K562 (cell line): ENCODE results near the gene CMPK1. TPM values are rescaled to one million over a fixed set of nuclear protein-coding genes. Genes with fewer than 3 reads are reported as not detected.
A peak's percentile ranks its signal among the peaks of the same experiment; 100 is the strongest.

Experiments used
- ATAC-seq: fragments of 200-7000 bp; cut with Tn5 transposase; 3 replicates; pipeline ENCODE4 v1.9.1; 2020; ENCODE audit warnings: moderate library complexity
- BruUV-seq: library from RNA; stranded (reverse); fragments of 400-500 nt; replicated peaks from 2 replicates; lab custom pipeline; 2021; lab: Mats Ljungman, UMichigan
- CTCF ChIA-PET: fragments of 300-600 bp; formaldehyde crosslinking; extraction: SDS; loops from one replicate; lab custom pipeline; 2021; ENCODE audit warnings: low intra/inter-chr PET ratio; lab: Yijun Ruan, JAX
- POLR2A ChIA-PET: fragments of 300-600, 350-650 bp; sonication (Branson Sonifier 250); formaldehyde crosslinking; extraction: SDS; loops from one replicate; lab custom pipeline; 2021; ENCODE audit warnings: antibody characterized with exemption, inconsistent platforms; lab: Yijun Ruan, JAX
- DNase-seq, 4 experiments: peaks; one replicate each; pipeline versions ENCODE4 v3.0.0 to v3.0.0-alpha.2; 2011 to 2018; ENCODE audit warnings: low spot score in 3 of 4, mixed read lengths in 3 of 4; ENCODE audit errors: extremely low read depth in 1 of 4
- FAIRE-seq: peaks from 2 replicates; lab custom pipeline; 2011; peaks lifted over from hg19 to GRCh38; lab: Jason Lieb, UNC
- H2AFZ ChIP-seq: 2 replicates; pipeline ENCODE4 v1.6.0; 2011; ENCODE audit warnings: low read depth, low read length, control low read depth, inconsistent platforms
- H3K27ac ChIP-seq: fragments of 200-600 bp; 3 replicates; pipeline ENCODE4 v1.8.0; 2011; ENCODE audit warnings: low read depth, mild to moderate bottlenecking, control low read depth, inconsistent platforms, low read length, moderate library complexity, mixed read lengths; ENCODE audit errors: extremely low read depth
- H3K27me3 ChIP-seq, 2 experiments: fragments of 300-600 bp in 1 of 2; 2 replicates in 1 of 2; 3 replicates in 1 of 2; pipeline versions ENCODE4 v1.6.0 to v1.8.0; 2011; ENCODE audit warnings: inconsistent platforms in 2 of 2, low read length in 2 of 2, mild to moderate bottlenecking in 1 of 2, mixed read lengths in 1 of 2, moderate library complexity in 1 of 2; ENCODE audit not compliant: control insufficient read depth in 2 of 2, insufficient read depth in 2 of 2
- H3K36me3 ChIP-seq: fragments of 300-600 bp; 3 replicates; pipeline ENCODE4 v1.8.0; 2011; ENCODE audit warnings: mild to moderate bottlenecking, low read length, inconsistent platforms; ENCODE audit not compliant: control insufficient read depth, insufficient read depth
- H3K4me1 ChIP-seq, 2 experiments: fragments of 200-600 bp in 1 of 2; replicated peaks in 1 of 2; 2 replicates in 1 of 2; 3 replicates in 1 of 2; pipeline versions ENCODE4 v1.5.1 to v1.8.0; 2011; ENCODE audit warnings: inconsistent platforms in 2 of 2, low read length in 2 of 2, mild to moderate bottlenecking in 1 of 2, mixed read lengths in 1 of 2, moderate library complexity in 1 of 2; ENCODE audit not compliant: control insufficient read depth in 2 of 2, insufficient read depth in 2 of 2
- H3K4me2 ChIP-seq: 2 replicates; pipeline ENCODE4 v1.6.1; 2011; ENCODE audit warnings: low read length, control low read depth, inconsistent platforms, mixed read lengths; ENCODE audit not compliant: insufficient read depth
- H3K4me3 ChIP-seq: fragments of 200-600 bp; sonication (generic), shearing (Covaris generic); 2 replicates; pipeline ENCODE4 v1.5.1; 2016; ENCODE audit warnings: control low read depth, inconsistent platforms
- H3K79me2 ChIP-seq: fragments of 200-600 bp; 3 replicates; pipeline ENCODE4 v1.8.0; 2011; ENCODE audit warnings: low read length, inconsistent platforms; ENCODE audit not compliant: control insufficient read depth, insufficient read depth
- H3K9ac ChIP-seq, 2 experiments: 2 replicates each; pipeline versions ENCODE4 v1.6.0 to v1.6.1; 2011; ENCODE audit warnings: low read depth in 2 of 2, low read length in 2 of 2, control low read depth in 1 of 2, inconsistent platforms in 1 of 2, mild to moderate bottlenecking in 1 of 2, mixed read lengths in 1 of 2; ENCODE audit not compliant: insufficient read depth in 1 of 2
- H3K9me1 ChIP-seq: one replicate; pipeline ENCODE4 v1.6.0; 2011; ENCODE audit warnings: inconsistent platforms, mild to moderate bottlenecking, low read length, moderate library complexity; ENCODE audit not compliant: control insufficient read depth, insufficient read depth
- H3K9me3 ChIP-seq: replicated peaks from 2 replicates; pipeline ENCODE4 v1.5.1; 2011; ENCODE audit warnings: low read depth, low read length, inconsistent platforms; ENCODE audit not compliant: control insufficient read depth, insufficient read depth
- H4K20me1 ChIP-seq: replicated peaks from 2 replicates; pipeline ENCODE4 v1.6.1; 2011; ENCODE audit warnings: low read length, inconsistent platforms, mixed read lengths; ENCODE audit not compliant: control insufficient read depth, insufficient read depth
- CEBPB ChIP-seq: fragments of 450-650 bp; IDR thresholded peaks from 2 replicates; pipeline ENCODE4 v1.6.1; 2016; ENCODE audit warnings: missing genetic modification characterization, missing compliant biosample characterization
- ERF ChIP-seq: fragments of 450-650 bp; formaldehyde crosslinking; IDR thresholded peaks from 2 replicates; pipeline ENCODE4 v1.4.0; 2020; ENCODE audit warnings: mild to moderate bottlenecking, mixed read lengths
- FOXK1 ChIP-seq: sonication (generic); formaldehyde crosslinking; IDR thresholded peaks from 2 replicates; pipeline ENCODE4 v1.8.0; 2022; ENCODE audit warnings: missing genetic modification reagents, mild to moderate bottlenecking, borderline replicate concordance
- HCFC1 ChIP-seq: IDR thresholded peaks from 2 replicates; pipeline ENCODE4 v1.6.1; 2012; ENCODE audit warnings: low read depth, low read length, improper control_type of control experiment
- KDM5B ChIP-seq: fragments of 200-600 bp; sonication (generic); IDR thresholded peaks from 2 replicates; pipeline ENCODE4 v1.6.1; 2012; ENCODE audit warnings: low read depth, mild to moderate bottlenecking, moderate library complexity, low read length, control low read depth, inconsistent platforms; ENCODE audit not compliant: insufficient replicate concordance
- MYBL2 ChIP-seq, 2 experiments: fragments of 450-650 bp in 1 of 2; sonication (generic) in 1 of 2; formaldehyde crosslinking in 1 of 2; IDR thresholded peaks; 2 replicates each; pipeline versions ENCODE4 v1.6.1 to v1.8.1; 2017 to 2022; ENCODE audit warnings: borderline replicate concordance in 1 of 2, inconsistent platforms in 1 of 2, low read depth in 1 of 2, mild to moderate bottlenecking in 1 of 2, missing genetic modification reagents in 1 of 2, moderate library complexity in 1 of 2
- PHB2 ChIP-seq: fragments of 450-650 bp; IDR thresholded peaks from 2 replicates; pipeline ENCODE4 v1.6.1; 2017; ENCODE audit warnings: low read depth
- ZMIZ1 ChIP-seq, 2 experiments: fragments of 150-350 bp in 1 of 2; IDR thresholded peaks; 2 replicates each; pipeline ENCODE4 v1.6.1; 2012 to 2016; ENCODE audit warnings: low read depth in 2 of 2, low read length in 2 of 2, mild to moderate bottlenecking in 1 of 2, moderate library complexity in 1 of 2
- WGBS: fragments of 100-300 bp; shearing (Covaris generic); methylation state at CpG from one replicate; pipeline ENCODE4 v1.1.6; 2016; ENCODE audit warnings: low coverage, mixed read lengths; ENCODE audit not compliant: insufficient coverage; ENCODE audit errors: missing lambda C conversion rate; 5-methylcytosine and 5-hydroxymethylcytosine counted together
- in situ Hi-C: fragments of 300-500 bp; cut with MboI; formaldehyde crosslinking; loops from 4 replicates; pipeline ENCODE4 v1.15.0; 2018; ENCODE audit warnings: inconsistent platforms, mixed read lengths
- intact Hi-C: fragments of 100-400 bp; cut with micrococcal nuclease; formaldehyde crosslinking; loops from 2 replicates; pipeline ENCODE4 v1.14.2; 2022
- polyA plus RNA-seq, 8 experiments: library from polyadenylated mRNA; depleted of rRNA in 4 of 8; stranded (reverse) in 5 of 8; unstranded in 3 of 8; fragments of >200 nt; fragmentation: Nextera tagmentation in 2 of 8; fragmentation: Illumina TruSeq in 1 of 8; extraction: Ambion mirVana in 2 of 8; extraction: Trizol in 1 of 8; gene quantifications; 2 replicates each; pipeline versions ENCODE4 v1.2.1 to v1.2.3, GENCODE V29; 2011 to 2014; ENCODE audit warnings: inconsistent platforms in 1 of 8, missing spikeins in 1 of 8
- total RNA-seq, 7 experiments: library from RNA; depleted of rRNA in 6 of 7; stranded (reverse); fragments of >200 nt in 6 of 7; fragmentation: Illumina TruSeq in 2 of 7; extraction: Trizol in 2 of 7; gene quantifications; 2 replicates each; pipeline versions ENCODE4 v1.2.1 to v1.2.3, GENCODE V29; 2011 to 2021; ENCODE audit warnings: low replicate concordance in 1 of 7
- TF ChIP-seq, protein P1 (sequence below): sonication (generic); formaldehyde crosslinking; IDR thresholded peaks from 2 replicates; pipeline ENCODE4 v1.8.0; 2022; ENCODE audit warnings: mild to moderate bottlenecking, missing genetic modification reagents, borderline replicate concordance

The CMPK1 gene
- total and polyA plus RNA-seq, 9 of the 15 experiments (the other 6 are each of a cell fraction or from before 2014, with no cell fraction given): 54.5 to 197 (median 116) TPM

- Histone ChIP-seq H3K9me3 (no peaks in the 10 kb centered on the region), H3K4me2 (no peak overlapping the region), H3K27me3 (no peaks in the 10 kb centered on the region), H4K20me1 (no peaks in the 10 kb centered on the region), H3K27ac (no peak overlapping the region), H3K9ac (no peak overlapping the region), H3K36me3 (peaks cover 74% of the 10 kb centered on the region), H3K4me3 (no peak overlapping the region), H3K4me1 (no peaks in the 10 kb centered on the region), H3K79me2 (peaks cover 9% of the 10 kb centered on the region; the same call in 1 of the 3 replicates), H2AFZ (no peak overlapping the region), H3K9me1 (no peaks in the 10 kb centered on the region)
- ATAC-seq (no peak), FAIRE-seq (no peak), DNase-seq (no peak)
- ChIA-PET CTCF (interaction anchor here (0.5 to 0.6 kb wide), 2 partner anchors 32 to 99 kb away, joined by 4 read pairs; no protein-coding TSS in a partner anchor), POLR2A (interaction anchor here (0.6 to 1.1 kb wide), 2 partner anchors 13 to 23 kb away, joined by 4 read pairs; no protein-coding TSS in a partner anchor)
- in situ Hi-C loops (no loop called here), intact Hi-C loops (loop anchor here (5.0 kb wide), 1 partner anchor 34 kb away; no protein-coding TSS in a partner anchor)
- no peak for TF ChIP-seq KDM5B
- no peak for TF ChIP-seq FOXK1 (CRISPR knock-in tag)
- TF ChIP-seq CEBPB (tag): no peak
- TF ChIP-seq ERF (CRISPR knock-in tag): no peak
- BruUV-seq: no TSS peak
Measured at GRCh38 chr1:47371016-47371517, 37.5 kb downstream of the CMPK1 start.

- no peaks in the 10 kb centered on the region for H4K20me1 ChIP-seq
- WGBS: 85% methylated on average over 1 of the region's 1 CpG
- H3K4me2 ChIP-seq: no peak overlapping the region
- no peaks in the 10 kb centered on the region for H3K9me1 ChIP-seq
- no peaks in the 10 kb centered on the region for H3K27me3 ChIP-seq
- no peak overlapping the region for H2AFZ ChIP-seq
- no peaks in the 10 kb centered on the region for H3K79me2 ChIP-seq
- in situ Hi-C loops: no loop called here
- H3K27ac ChIP-seq: no peak overlapping the region
- ATAC-seq (no peak), DNase-seq (no peak), FAIRE-seq (no peak)
- H3K9ac ChIP-seq: no peak overlapping the region
- ChIA-PET POLR2A (interaction anchor here (1.1 to 1.2 kb wide), 2 partner anchors 10 to 16 kb away, joined by 4 to 5 read pairs; no protein-coding TSS in a partner anchor), CTCF (no interaction called here)
- no peaks in the 10 kb centered on the region for H3K9me3 ChIP-seq
- no TSS peak for BruUV-seq
- H3K4me1 ChIP-seq: peaks cover 0 to 14% of the 10 kb centered on the region in 2 experiments; a peak in 2 of 5 replicates
- H3K36me3 ChIP-seq: peaks cover 89% of the 10 kb centered on the region
- intact Hi-C loops: loop anchor here (5.0 kb wide), 1 partner anchor 37 kb away; no protein-coding TSS in a partner anchor
- no peak overlapping the region for H3K4me3 ChIP-seq
- 0 out of 2 replicates have a peak, but pooled peaks have one; percentile 19 for TF ChIP-seq MYBL2 (IDR thresholded peaks at IDR 0.05; ENCODE audit: low read depth)
- TF ChIP-seq MYBL2 (CRISPR knock-in tag; IDR thresholded peaks at IDR 0.05; ENCODE audit: borderline replicate concordance): no peak
- TF ChIP-seq, protein P1, sequence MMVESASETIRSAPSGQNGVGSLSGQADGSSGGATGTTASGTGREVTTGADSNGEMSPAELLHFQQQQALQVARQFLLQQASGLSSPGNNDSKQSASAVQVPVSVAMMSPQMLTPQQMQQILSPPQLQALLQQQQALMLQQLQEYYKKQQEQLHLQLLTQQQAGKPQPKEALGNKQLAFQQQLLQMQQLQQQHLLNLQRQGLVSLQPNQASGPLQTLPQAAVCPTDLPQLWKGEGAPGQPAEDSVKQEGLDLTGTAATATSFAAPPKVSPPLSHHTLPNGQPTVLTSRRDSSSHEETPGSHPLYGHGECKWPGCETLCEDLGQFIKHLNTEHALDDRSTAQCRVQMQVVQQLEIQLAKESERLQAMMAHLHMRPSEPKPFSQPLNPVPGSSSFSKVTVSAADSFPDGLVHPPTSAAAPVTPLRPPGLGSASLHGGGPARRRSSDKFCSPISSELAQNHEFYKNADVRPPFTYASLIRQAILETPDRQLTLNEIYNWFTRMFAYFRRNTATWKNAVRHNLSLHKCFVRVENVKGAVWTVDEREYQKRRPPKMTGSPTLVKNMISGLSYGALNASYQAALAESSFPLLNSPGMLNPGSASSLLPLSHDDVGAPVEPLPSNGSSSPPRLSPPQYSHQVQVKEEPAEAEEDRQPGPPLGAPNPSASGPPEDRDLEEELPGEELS (CRISPR knock-in tag): no peak
- no peak for TF ChIP-seq PHB2
- TF ChIP-seq ZMIZ1 (IDR thresholded peaks at IDR 0.05; ENCODE audit: low read depth in 2 of 2, low read length in 2 of 2): no peak
- TF ChIP-seq HCFC1: no peak
Measured at GRCh38 chr1:47374501-47374900, 40.9 kb downstream of the CMPK1 start.
